ENCODE data around the gene ASB6.
"Not testable (repeated sequence)": the region's sequence is repeated elsewhere in the genome, so short reads cannot be mapped to it uniquely, and the experiment has no call there.

ASB6 gene

DNA sequence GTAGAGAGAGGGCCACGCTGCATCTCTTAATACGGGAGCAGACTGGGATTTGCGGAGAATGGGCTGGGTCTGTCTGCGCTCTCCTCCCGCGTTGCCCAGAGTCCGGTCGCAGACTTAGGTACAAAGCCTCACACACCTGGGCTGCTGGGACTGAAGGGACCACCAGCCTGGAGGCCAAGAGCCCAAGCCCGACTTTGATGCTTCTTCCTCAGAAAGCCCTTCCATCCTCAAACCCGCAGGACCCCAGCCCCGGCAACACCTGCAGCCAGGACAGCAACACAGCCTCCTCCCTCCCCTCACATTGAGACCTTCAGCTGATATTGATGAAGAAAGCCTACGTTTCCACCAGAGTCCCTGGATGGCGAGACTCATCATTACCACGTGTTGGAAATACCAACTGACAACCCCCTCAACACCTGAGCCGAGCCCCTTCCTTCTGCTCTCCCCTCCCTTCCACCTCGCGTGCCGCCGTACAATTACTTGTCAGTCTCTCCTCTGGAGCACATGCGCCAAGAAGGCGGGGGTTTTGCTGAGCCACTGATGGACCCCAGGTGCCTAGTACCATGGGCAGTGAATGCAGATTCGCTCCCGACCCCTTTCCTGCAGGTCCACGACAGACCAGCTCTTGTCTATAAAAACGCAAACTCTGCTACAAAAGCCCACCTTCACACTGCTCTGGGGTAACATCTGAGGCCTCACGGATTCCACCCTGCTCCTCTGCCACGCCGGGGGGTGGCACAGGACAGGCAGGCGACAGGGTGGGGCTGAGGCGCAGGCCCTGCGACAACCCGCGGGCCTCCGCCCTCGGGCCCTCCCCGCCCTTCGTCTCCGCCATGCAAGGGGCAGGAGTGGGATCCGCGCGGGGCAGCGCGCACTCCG is 841 bp downstream of the ASB6 start:
- DNase-seq: no peak

DNA sequence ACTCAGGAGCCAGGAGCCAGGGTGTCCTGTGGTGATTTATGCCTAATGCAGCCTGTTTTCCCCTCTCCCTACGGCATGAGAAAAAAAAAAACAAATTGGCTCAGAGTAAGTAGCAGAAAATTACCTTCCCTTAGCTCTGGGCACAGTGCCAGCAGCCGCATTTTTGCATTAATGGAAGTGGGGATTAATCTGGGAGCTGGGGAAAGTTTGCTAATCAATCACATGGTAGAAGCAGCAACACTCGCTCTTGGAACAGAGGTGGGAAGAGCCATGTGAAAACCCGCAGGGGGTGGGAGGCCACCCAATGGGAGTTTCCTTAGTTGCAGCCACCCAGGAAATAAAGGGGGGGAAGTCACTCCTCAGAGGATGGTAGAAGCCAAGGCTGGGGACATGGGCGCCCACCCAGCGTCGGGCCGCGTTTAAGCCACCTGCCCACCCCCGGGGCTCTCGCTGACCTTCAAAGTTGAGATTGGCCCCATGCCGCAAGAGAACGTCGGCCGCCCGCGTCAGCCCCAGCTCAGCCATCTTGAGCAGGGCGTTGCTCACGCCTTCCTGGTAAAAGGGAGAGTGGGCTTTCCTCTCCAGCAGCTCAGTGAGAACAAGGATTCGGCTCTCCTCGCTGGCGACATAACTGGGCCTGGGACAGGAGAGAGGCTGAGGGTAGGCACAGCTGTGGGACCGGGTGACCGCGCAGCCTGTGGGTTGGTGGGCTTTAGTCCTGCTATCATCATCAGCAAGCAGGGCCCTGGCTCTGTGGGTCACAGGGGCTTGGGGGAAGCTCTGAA is 1.7 kb downstream of the ASB6 start:
- no peak for DNase-seq

DNA sequence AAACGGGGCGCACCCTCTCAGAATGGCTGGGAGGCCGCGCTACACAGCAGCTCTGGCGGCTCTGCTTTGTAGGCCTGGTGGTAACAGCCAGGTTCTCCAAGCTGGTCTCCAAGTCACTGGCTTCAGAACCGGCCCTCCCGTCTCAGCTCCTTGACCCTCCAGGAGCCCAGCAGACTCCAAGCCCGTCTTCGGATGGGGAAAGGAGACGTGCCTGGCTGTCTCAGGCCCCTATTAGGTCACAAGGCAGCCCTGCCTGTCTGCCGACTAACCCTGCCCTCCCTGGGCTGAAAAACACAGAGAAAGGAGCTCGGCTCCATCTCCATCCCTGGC is 2.2 kb downstream of the ASB6 start:
- DNase-seq: no peak

DNA sequence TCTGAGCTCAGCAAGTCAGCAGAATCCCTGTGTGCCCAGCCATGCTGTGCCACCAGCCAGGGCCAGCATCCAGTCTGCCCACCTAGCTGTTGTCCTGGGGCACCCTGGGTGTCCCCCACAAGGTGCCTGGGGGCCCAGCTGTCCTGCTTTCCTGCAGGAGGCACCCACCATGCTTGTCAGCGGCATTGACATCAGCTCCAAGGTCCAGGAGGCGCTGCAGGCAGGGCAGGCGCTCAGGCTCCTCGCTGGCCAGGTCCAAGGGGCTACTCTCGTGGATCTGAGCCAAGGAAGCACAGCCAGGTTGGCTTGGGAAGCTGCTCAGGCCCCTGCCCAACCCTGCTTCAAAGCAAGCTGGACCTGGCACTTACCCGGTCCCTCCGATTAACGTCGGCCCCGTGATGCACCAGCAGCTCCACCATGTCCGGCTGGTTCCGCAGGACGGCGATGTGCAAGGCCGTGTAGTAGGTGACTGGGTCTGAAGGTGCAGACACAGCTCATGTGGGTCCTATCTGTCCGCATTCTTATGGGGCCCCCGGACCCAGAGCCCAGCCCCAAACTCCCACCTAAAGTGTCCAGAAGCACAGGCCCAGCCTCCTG is 2.8 kb downstream of the ASB6 start:
- no peak for DNase-seq

DNA sequence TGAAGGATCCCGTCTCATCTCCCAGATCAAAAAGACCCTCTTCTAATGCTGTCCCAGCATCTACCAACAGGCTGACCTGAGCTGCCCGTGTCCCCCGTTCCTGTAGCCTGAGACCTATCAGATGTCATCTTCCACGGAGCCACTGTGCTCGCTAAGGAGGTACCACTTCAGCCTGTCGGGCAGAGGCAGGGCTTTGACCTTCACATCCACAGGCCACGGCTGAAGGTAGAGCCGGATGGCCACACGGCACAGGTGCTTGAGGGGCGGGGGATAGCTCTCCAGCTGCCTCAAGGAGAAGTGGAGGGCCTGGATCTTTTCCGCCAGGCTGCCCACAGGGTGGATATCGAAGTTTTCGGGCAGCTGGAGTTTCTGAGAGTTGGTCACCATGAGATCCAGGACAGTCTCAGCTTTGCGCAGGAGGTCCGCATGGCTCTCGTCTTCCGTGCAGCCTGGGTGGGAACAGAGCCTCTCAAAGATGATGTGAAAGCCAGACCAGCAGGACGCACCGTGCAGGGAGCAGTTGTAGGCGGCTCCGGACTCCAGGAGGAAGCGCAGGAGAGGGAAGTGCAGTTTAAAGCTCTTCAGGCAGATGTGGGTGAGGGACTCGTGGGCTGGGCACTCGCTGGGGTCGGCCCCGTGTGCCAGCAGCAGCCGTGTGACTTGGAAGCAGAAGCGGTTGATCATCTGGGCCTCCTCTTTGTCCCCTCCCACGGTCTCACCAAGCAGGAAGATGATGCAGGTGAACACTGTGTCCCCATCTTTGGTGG is 4.1 kb downstream of the ASB6 start:
- no peak for DNase-seq

DNA sequence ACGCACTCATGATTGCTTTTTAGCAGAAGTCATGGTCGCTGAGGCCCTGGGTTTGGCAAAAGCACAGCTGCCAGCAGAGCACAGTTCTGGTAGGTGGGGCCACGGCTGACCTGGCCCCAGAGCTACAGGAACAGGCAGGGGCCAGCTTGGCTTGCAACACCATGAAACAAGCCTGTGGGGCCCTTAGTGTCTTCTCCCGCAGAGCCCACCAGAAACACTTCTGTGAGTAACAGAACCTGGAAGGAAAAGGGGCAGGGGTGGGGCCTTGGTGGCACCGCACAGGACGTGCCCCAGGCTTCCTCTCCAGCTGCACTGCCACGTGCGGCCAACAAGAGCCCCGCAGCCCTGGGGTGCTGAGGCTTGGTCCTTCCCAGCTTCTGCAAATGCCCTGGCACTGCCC is 4.8 kb downstream of the ASB6 start:
- no peak for DNase-seq

DNA sequence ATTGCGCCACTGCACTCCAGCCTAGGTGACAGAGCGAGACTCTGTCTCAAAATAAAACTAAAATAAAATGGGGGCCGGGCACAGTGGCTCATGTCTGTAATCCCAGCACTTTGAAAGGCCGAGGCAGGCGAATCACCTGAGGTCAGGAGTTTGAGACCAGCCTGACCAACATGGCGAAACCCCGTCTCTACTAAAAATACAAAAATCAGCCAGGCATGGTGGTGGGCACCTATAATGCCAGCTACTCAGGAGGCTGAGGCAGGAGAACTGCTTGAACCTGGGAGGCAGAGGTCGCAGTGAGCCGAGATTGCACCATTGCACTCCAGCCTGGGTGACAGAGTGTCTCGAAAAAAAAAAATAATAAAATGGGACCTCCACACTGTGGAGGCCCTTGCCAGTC is 5.6 kb downstream of the ASB6 start:
- not testable (repeated sequence) for DNase-seq

DNA sequence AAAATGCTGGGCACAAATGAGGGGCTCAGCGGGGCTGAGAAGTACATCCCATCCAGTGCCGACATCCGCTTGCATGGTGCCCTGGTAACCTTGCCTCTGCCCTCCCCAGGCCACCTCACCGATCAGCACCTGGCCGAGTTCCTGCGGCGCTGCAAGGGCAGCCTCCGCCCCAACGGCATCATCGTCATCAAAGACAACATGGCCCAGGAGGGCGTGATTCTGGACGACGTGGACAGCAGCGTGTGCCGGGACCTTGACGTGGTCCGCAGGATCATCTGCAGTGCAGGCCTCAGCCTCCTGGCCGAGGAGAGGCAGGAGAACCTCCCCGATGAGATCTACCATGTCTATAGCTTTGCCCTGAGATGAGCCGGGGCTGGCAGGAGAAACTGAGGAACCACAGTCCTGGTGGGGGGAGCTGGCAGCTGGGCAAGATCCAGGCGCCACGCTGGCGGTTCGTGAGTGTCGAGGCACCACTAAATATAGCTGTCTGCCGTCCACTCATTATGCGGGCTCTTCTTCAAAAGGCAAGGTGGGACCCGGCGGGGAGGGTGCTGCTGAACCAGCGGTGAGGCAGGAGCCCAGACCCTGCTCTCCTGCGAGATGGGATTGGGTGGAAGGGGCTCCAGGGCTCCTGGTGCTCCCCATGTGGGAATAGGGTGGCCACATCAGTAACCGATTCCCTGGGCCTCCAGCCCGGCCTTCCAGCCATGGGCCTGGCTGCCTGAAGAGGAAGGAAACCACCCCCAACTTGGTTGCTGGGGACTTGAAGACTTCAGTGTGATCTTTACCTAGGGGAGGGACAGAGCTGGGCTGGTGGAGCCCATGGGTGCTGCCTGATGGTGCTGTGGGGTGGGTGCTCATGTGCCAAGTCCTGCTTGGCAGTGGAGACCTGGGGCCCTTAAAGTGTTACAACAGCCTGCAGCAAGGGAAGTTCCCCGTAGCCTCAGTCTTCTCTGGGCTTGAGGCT is 6.6 kb downstream of the ASB6 start:
- no peak for DNase-seq

DNA sequence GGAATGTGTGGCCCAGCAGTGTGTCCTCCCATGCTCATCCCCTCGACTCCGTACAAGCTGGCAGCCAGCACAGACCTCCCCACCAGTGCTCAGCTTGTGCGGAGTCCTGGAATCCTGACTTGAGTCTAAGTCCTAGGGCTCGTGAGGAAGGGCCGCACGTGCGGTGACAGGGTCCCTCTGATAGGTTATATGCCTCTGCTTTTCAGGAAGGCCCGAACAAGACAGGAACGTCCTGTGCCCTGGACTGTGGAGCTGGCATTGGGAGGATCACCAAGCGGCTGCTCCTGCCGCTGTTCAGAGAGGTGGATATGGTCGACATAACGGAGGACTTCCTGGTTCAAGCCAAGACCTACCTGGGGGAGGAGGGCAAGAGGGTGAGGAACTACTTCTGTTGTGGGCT is 8.1 kb downstream of the ASB6 start:
- no peak for DNase-seq

DNA sequence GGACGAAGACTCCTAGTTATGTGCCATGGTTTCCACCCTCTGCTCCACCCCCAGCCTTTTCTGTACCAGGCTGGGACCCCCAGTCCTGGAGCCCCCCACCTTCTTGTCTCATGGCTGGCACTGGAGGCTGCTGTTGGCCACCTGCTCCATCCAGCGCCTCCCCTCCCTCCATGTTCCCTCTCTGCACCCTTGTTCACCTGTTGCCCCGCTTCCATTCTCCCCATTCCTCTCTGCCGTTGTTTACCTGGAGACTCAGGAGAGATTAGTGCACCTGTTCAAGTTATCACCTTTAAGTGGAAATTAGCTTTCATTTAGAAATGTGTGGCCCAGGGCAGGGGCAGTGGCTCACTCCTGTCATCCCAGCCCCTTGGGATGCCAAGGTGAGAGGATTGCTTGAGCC is 8.7 kb downstream of the ASB6 start:
- DNase-seq: no peak

DNA sequence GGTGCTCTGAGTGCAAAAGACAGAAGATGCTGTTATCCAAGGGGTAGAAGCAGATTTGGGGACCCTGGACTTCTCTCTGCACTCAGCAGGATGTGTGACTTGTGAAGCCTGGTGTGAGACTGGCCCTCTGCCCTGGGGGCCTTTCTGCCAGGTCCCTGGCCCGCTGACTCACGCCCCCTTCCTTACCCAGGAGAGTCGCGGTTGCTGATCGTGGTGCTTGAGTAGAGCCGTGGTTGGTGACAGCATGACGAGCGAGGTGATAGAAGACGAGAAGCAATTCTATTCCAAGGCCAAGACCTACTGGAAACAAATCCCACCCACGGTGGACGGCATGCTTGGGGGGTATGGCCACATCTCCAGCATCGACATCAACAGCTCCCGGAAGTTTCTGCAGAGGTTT is 9.5 kb downstream of the ASB6 start:
- no peak for DNase-seq

DNA sequence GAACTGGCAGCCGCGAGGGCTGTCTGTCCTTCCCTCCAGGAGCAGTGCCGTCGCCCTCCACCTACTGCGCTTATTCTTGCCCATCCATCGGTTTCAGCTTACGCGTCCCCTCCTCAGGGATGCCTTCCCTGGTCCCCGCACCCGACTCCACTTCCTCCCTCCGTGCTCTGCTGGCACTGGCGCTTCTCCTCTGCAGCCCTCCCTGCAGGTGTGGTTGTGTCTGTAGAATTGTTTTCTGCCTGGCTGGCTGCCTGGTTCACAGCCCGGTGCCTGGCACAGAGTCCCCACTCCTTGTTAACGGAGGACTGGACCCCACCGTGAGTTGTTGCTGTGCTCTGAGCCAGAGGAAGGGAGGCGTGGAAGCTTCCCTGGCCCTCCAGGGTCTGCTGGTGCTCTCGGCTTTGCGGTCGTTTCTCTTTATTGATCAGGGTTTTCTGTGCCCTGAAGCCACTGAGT is 10.2 kb downstream of the ASB6 start:
- no peak for DNase-seq

DNA sequence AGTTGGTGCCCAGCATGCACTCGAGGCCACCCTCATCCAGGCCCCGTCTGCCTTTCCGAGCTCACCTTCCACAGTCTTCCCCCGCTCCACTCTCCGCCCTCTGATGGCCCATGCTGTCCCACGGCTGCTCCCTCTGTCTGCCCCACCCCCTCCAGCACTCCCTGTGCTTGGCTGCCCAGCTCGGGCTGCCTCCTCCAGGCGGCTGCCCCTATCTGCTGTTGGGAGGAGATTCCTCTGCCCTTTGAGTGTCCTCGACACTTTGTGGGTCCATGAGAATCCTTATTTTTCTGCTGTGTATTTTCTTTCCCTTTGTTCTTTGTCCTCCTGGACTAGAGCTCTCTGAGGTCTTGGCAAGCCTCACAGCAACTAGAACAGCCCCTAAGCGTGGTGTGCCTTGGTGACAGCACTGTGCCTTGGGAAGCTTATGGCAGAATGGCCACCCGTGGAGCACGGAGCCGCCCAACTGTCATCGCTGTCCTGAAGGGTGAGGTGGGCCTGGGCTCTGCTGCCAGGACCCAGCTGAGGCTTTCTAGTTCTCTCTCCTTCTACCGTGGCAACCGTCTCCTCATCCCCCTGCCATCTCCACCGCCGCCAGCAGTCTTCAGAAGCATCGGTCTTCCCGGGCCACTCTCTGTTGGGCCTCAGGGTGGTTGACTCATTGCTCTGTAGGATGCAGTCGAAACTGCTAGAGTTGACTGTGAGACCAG is 10.8 kb downstream of the ASB6 start:
- no peak for DNase-seq

DNA sequence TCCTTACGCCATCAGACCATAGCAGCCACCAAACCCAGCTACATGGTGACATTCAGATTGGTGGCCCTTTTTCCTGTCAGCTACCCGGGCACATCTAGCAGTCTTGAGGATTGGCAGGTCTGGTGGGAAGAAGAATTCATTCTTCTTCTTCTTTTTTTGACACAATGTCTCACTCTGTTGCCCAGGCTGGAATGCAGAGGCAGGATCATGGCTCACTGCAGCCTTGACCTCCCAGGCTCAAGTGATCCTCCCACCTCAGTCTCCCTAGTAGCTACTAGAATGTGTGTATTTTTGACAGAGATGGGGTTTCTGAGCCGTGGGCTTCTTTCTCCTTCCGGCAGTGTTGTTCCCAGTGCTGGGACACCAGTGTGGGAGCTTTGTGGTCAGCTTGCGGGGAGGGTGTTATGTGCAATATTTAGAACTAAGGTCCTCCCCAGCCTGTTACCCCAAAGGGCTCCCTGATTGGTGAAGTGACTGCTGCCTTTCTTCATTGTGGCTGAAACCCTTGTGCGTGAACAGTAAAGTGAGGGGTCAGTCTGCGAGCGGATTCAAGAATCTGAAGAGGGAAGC is 12.6 kb downstream of the ASB6 start:
- no peak for DNase-seq

DNA sequence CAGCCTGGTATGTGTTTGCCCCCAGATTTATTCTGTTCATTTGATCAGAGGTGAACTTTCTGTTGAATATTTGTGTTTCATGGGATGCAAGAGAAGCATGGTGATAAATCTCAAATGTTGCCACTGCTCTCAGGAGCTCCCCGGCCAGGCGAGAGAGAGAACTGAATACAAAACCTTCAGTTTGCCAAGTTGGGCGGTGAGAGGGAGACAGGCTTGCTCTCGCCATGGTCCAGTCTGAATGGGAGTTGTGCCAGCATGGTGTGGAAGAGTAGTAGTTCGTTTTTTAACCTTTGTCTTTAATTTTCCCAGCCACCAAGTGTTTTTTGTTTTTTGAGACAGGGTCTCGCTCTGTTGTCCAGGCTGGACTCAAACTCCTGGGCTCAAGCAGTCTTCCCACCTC is 13.2 kb downstream of the ASB6 start:
- DNase-seq: no peak

DNA sequence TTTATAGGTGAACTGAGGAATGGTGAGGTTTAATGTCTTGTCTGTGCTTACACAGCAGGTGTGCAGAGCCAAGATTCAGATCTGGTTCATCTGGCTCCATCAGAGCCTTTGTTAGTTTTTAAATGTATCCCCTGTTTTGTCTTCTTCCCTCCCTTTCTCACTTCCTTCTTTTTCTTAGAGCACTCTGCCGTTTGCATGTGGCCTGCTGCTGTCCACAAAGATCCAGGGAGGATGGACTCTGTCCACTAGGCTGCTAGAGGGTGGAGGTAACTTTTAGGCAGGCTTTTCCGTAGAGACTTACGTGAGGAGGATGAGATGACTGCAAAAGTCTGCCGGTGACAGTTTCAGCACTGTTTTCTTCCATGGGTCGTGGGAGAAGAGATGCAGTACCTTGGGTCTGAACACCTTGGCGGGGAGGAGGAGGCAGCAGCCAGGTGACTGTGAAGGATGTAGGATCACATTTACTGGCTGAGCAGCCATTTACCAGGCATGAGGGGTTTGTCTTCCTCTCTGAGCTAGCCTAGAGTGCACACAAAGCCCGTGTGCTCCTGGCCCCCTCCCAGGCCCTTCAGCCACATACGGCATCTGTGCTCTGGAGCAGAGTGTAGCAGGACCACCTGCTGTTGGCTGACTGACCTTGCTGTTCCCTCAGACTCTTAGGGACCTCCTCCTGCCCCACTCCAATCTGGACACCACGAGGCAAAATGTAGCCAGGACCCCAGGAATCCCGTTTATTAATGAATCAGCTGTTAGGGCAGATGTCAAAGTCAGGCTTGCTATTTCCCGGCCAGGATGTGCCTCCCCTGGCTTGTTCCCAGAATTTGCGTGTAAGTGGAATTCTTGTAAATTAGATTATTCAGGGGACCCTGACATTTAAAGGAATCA is 14.2 kb downstream of the ASB6 start:
- no peak for DNase-seq

DNA sequence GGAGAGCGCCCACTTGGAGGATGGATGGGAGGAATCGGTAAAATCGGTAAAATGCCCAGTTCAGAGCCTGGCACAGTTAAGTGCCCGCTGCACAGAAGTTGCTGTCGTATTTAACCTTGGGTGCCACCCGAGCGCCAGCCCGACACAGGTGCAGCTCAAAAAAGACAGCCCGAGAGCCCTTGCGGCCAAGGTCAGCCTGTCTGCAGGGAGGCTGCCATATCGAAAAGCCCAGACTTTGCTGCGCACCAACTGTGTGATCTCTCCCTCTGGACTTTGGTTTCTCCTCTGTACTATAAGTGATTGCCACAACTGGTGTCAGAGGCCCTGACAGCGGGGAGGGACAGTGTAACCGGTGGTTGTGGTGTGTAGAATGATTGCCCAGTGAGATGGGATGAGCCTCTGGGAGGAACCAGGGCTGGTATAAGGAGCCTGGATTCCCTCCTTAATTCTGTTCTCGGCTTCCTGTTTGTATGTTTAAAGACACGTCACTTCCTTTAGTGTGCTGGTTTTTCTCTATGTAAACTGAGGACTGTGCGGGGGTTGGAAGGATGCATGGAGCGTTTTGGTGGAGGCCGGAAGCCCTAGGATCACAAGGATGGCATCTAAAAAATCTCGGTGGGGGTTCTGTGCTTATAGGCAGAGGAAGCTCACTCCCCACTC is 15.2 kb downstream of the ASB6 start:
- DNase-seq: peak; percentile 46

DNA sequence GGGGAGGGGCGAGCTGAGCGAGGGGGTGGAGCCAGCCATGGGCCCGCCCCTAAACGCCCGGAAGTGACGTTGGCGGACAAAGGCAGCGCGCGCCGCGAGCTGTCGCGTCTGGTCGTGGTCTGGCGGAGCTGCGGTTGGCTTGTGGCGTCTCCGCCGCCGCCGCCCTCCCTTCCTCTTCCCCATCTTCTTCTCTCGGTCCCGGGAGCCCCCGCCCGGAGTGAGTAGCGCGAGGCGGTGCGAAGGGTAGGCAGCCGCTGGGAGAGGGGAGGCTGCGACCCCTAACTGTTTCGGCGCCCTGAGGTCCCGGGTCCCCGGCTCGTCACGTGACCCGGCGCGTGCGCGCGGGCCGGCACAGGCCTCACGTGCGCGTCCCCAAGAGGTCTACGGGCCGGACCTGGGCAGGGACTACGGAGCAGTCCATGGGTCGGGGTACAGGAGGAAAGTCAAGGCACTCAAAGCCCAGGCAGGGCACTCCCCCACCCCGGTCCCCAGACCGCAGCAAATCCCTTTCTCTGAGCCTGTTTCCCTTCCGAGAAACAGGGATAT is 15.8 kb downstream of the ASB6 start, which contains the start of gene NTMT1:
Gene NTMT1 (plus strand): TSS at position 85 of the 546 bp plus-strand sequence. CDS start 6,541 bp downstream, outside the sequence.
- DNase-seq: peak; percentile 92

DNA sequence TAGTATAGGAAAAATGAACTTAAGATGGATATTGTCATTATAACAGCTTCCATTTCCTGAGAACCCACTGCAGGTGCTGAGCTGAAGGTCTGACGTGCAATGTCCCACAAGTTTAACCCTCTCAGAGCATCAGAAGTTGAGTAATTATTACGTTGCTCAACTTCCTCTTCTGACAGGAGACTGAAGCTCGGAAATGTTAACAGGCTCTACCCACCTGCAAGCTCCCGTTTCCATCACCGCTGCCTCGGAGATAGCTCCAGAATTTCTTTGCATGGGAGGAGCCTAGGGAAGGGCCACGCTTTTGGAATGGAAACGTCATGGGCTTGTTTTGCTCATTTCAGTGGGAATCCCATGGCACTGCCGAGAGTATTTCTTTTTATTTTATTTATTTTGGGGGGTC is 17.0 kb downstream of the ASB6 start:
- no peak for DNase-seq
